B cell (primary cell): ENCODE data around the gene TBX10.

Source experiments
- CTCF ChIP-seq: fragments of 200-600 bp; IDR thresholded peaks from one replicate; pipeline ENCODE4 v1.8.0; 2022; ENCODE audit warnings: antibody characterized with exemption, mild to moderate bottlenecking
- EZH2 ChIP-seq: IDR thresholded peaks from 2 replicates; pipeline ENCODE4 v1.6.1; 2012; ENCODE audit warnings: borderline replicate concordance, low read depth, mild to moderate bottlenecking, moderate library complexity, low read length; ENCODE audit not compliant: insufficient read depth, poor library complexity, severe bottlenecking

GRCh38 chr11:67680696-67681470, 41.3 kb upstream of the TBX10 start:
- TF ChIP-seq CTCF, result no peak
- TF ChIP-seq EZH2, result no peak
